Endothelial cell of umbilical vein (primary cell): ENCODE measurements around the gene TAF15. TPM values are rescaled to one million over a fixed set of nuclear protein-coding genes. Genes with fewer than 3 reads are reported as not detected.

Source experiments
- BruUV-seq: library from RNA; stranded (reverse); fragments of 400-500 nt; replicated peaks from 2 replicates; lab custom pipeline; 2021; lab: Mats Ljungman, UMichigan
- CTCF ChIA-PET: fragments of 300-600, 350-600 bp; sonication (Branson Sonifier 250); formaldehyde crosslinking; loops from one replicate; lab custom pipeline; 2021; ENCODE audit warnings: antibody characterized with exemption, inconsistent platforms; lab: Charles Lee
- POLR2A ChIA-PET: fragments of 300-600, 350-600 bp; sonication (Branson Sonifier 250); formaldehyde crosslinking; loops from one replicate; lab custom pipeline; 2021; ENCODE audit warnings: antibody characterized with exemption, inconsistent platforms; lab: Charles Lee
- DNase-seq: peaks from one replicate; pipeline ENCODE4 v3.0.0-alpha.2; 2011; ENCODE audit warnings: low read depth, low spot score
- FAIRE-seq: peaks from 2 replicates; lab custom pipeline; 2011; peaks lifted over from hg19 to GRCh38; lab: Jason Lieb, UNC
- H2AFZ ChIP-seq: 2 replicates; pipeline ENCODE4 v1.6.0; 2012; ENCODE audit warnings: low read depth, low read length, control low read depth, inconsistent platforms
- H3K27ac ChIP-seq: 2 replicates; pipeline ENCODE4 v1.5.1; 2011; ENCODE audit warnings: low read depth, mild to moderate bottlenecking, control low read depth, low read length, moderate library complexity; ENCODE audit not compliant: insufficient read depth
- H3K27me3 ChIP-seq, 2 experiments: 2 replicates each; pipeline versions ENCODE4 v1.6.0 to v1.6.1; 2011; ENCODE audit warnings: low read length in 2 of 2, mixed read lengths in 1 of 2; ENCODE audit not compliant: control insufficient read depth in 2 of 2, insufficient read depth in 2 of 2
- H3K36me3 ChIP-seq, 2 experiments: 2 replicates in 1 of 2; 3 replicates in 1 of 2; pipeline ENCODE4 v1.5.1; 2011; ENCODE audit warnings: low read length in 2 of 2, mild to moderate bottlenecking in 1 of 2, moderate library complexity in 1 of 2; ENCODE audit not compliant: control insufficient read depth in 2 of 2, insufficient read depth in 2 of 2; ENCODE audit errors: extremely low read depth in 1 of 2
- H3K4me1 ChIP-seq: 3 replicates; pipeline ENCODE4 v1.5.1; 2011; ENCODE audit warnings: mild to moderate bottlenecking, low read length; ENCODE audit not compliant: control insufficient read depth, insufficient read depth; ENCODE audit errors: extremely low read depth
- H3K4me2 ChIP-seq: 2 replicates; pipeline ENCODE4 v1.6.1; 2011; ENCODE audit warnings: low read length, control low read depth, mixed read lengths; ENCODE audit not compliant: insufficient read depth
- H3K4me3 ChIP-seq, 3 experiments: fragments of 200-600 bp in 1 of 3; sonication (generic), shearing (Covaris generic) in 1 of 3; replicated peaks in 1 of 3; 2 replicates each; pipeline ENCODE4 v1.5.1; 2011 to 2016; ENCODE audit warnings: control low read depth in 3 of 3, low read length in 3 of 3, mild to moderate bottlenecking in 2 of 3, inconsistent platforms in 1 of 3, low read depth in 1 of 3, moderate library complexity in 1 of 3; ENCODE audit not compliant: insufficient read depth in 1 of 3
- H3K79me2 ChIP-seq: 2 replicates; pipeline ENCODE4 v1.6.0; 2012; ENCODE audit warnings: low read length, inconsistent platforms; ENCODE audit not compliant: control insufficient read depth, insufficient read depth
- H3K9ac ChIP-seq: replicated peaks from 2 replicates; pipeline ENCODE3; 2011; ENCODE audit warnings: low read length, control low read depth; ENCODE audit not compliant: insufficient read depth; ENCODE audit errors: extremely low read depth
- H3K9me1 ChIP-seq: replicated peaks from 3 replicates; pipeline ENCODE4 v1.6.0; 2011; ENCODE audit warnings: mild to moderate bottlenecking, low read length; ENCODE audit not compliant: control insufficient read depth, insufficient read depth; ENCODE audit errors: extremely low read depth
- H3K9me3 ChIP-seq: replicated peaks from 2 replicates; pipeline ENCODE4 v1.5.1; 2012; ENCODE audit warnings: low read length, inconsistent platforms; ENCODE audit not compliant: control insufficient read depth, insufficient read depth
- H4K20me1 ChIP-seq: replicated peaks from 2 replicates; pipeline ENCODE3; 2011; ENCODE audit warnings: mild to moderate bottlenecking, low read length; ENCODE audit not compliant: control insufficient read depth, insufficient read depth; ENCODE audit errors: extremely low read depth
- CTCF ChIP-seq, 2 donors: IDR thresholded peaks; 1 replicate in 1 of 2; 2 replicates in 1 of 2; pipeline ENCODE4 v1.5.1; 2011; ENCODE audit warnings: low read length in 2 of 2, mild to moderate bottlenecking in 2 of 2, moderate library complexity in 2 of 2, control low read depth in 1 of 2, inconsistent platforms in 1 of 2, low read depth in 1 of 2; ENCODE audit not compliant: insufficient read depth in 1 of 2; ENCODE audit errors: extremely low read depth in 1 of 2
- EZH2 ChIP-seq: IDR thresholded peaks from 2 replicates; pipeline ENCODE4 v1.6.1; 2012; ENCODE audit warnings: borderline replicate concordance, low read depth, mild to moderate bottlenecking, moderate library complexity, low read length, inconsistent platforms; ENCODE audit not compliant: severe bottlenecking
- FOS ChIP-seq: IDR thresholded peaks from 2 replicates; pipeline ENCODE4 v1.6.1; 2011; ENCODE audit warnings: mild to moderate bottlenecking, low read length, moderate library complexity, borderline replicate concordance; ENCODE audit not compliant: insufficient read depth
- GATA2 ChIP-seq: IDR thresholded peaks from 2 replicates; pipeline ENCODE4 v1.7.0; 2011; ENCODE audit warnings: low read depth, mild to moderate bottlenecking, moderate library complexity, mixed read lengths, low read length; ENCODE audit not compliant: insufficient read length, insufficient read depth
- JUN ChIP-seq: IDR thresholded peaks from 2 replicates; pipeline ENCODE4 v1.6.1; 2011; ENCODE audit warnings: borderline replicate concordance, low read depth; ENCODE audit not compliant: insufficient read length, insufficient read depth
- MYC ChIP-seq: IDR thresholded peaks from one replicate; pipeline ENCODE4 v1.6.1; 2011; ENCODE audit warnings: mild to moderate bottlenecking, low read depth, low read length
- POLR2A ChIP-seq: IDR thresholded peaks from 2 replicates; pipeline ENCODE4 v1.6.1; 2012; ENCODE audit warnings: low read depth, mild to moderate bottlenecking, control low read depth, low read length
- POLR2AphosphoS5 ChIP-seq: IDR thresholded peaks from 2 replicates; pipeline ENCODE4 v1.6.1; 2012; ENCODE audit warnings: low read depth, mild to moderate bottlenecking, control low read depth, low read length, moderate library complexity; ENCODE audit not compliant: insufficient read depth
- dilution Hi-C: fragments of 300-500 bp; cut with MboI; formaldehyde crosslinking; loops from one replicate; pipeline ENCODE4 v1.15.0; 2019; ENCODE audit warnings: low sequenced_read_pairs; ENCODE audit not compliant: extremely low pct_ligation_motif_present
- intact Hi-C: fragments of 100-400 bp; cut with micrococcal nuclease; formaldehyde crosslinking; loops from one replicate; pipeline ENCODE4 v1.10.0; 2022
- polyA plus RNA-seq, 4 experiments: library from polyadenylated mRNA; depleted of rRNA in 3 of 4; stranded (reverse) in 3 of 4; unstranded in 1 of 4; fragments of >200 nt; gene quantifications; 2 replicates each; pipeline versions ENCODE4 v1.2.1 to v1.2.3, GENCODE V29; 2011 to 2012; ENCODE audit warnings: missing spikeins in 1 of 4
- total RNA-seq: library from RNA; stranded (reverse); gene quantifications from 2 replicates; pipeline ENCODE4 v1.2.3, GENCODE V29; 2021
- TF ChIP-seq, protein P1 (sequence below): IDR thresholded peaks from 2 replicates; pipeline ENCODE4 v1.6.1; 2011; ENCODE audit not compliant: insufficient read depth, insufficient read length

TAF15 gene
- total and polyA plus RNA-seq, 2 donors (not counting 3 experiments of a cell fraction or from before 2014, with no cell fraction given): 59.4 to 247 TPM

GRCh38 chr17:35842239-35842638, 33.0 kb downstream of the TAF15 start:
- FAIRE-seq (no peak), DNase-seq (no peak)
- no peak overlapping the region for H3K4me2 ChIP-seq
- no peak for TF ChIP-seq EZH2
- TF ChIP-seq POLR2AphosphoS5: no peak
- no peak for TF ChIP-seq FOS
- TF ChIP-seq POLR2A: no peak
- no peak for TF ChIP-seq GATA2
- no peak for TF ChIP-seq JUN
- no peak for TF ChIP-seq MYC
- TF ChIP-seq, protein P1, sequence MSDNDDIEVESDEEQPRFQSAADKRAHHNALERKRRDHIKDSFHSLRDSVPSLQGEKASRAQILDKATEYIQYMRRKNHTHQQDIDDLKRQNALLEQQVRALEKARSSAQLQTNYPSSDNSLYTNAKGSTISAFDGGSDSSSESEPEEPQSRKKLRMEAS: no peak
- TF ChIP-seq CTCF (IDR thresholded peaks at IDR 0.05; ENCODE audit: extremely low read depth in 1 of 2, insufficient read depth in 1 of 2, low read depth in 1 of 2, low read length in 2 of 2): no peak
- H3K79me2 ChIP-seq: peaks cover 5% of the 10 kb centered on the region
- peaks cover 34 to 42% of the 10 kb centered on the region in 2 experiments for H3K36me3 ChIP-seq
- ChIA-PET CTCF (interaction anchor here (1.1 to 1.3 kb wide), 3 partner anchors 9 to 78 kb away, joined by 3 to 5 read pairs (median 3); no protein-coding TSS in a partner anchor), POLR2A (interaction anchor here (0.7 kb wide), 1 partner anchor 9 kb away, joined by 5 read pairs; no protein-coding TSS in a partner anchor)
- H3K27ac ChIP-seq: no peak overlapping the region
- dilution Hi-C loops (no loop called here), intact Hi-C loops (loop anchor here (10.0 kb wide), 2 partner anchors 103 to 233 kb away; partner anchors contain the start of gene LYZL6)
- no peaks in the 10 kb centered on the region for H3K9me3 ChIP-seq
- no peaks in the 10 kb centered on the region for H3K9me1 ChIP-seq
- H3K4me3 ChIP-seq: no peak overlapping the region
- no TSS peak for BruUV-seq
- H3K27me3 ChIP-seq: no peaks in the 10 kb centered on the region
- no peaks in the 10 kb centered on the region for H4K20me1 ChIP-seq
- H3K9ac ChIP-seq: no peak overlapping the region
- H3K4me1 ChIP-seq: no peaks in the 10 kb centered on the region
- H2AFZ ChIP-seq: no peak overlapping the region
